HG02642 (cell line): ENCODE measurements around the gene NFATC1.

Source experiments
- ATAC-seq: cut with Tn5 transposase; IDR thresholded peaks from one replicate; pipeline ENCODE4 v1.9.1; 2021; ENCODE audit warnings: mild to moderate bottlenecking; ENCODE audit not compliant: unreplicated experiment, poor library complexity

Gene NFATC1

DNA sequence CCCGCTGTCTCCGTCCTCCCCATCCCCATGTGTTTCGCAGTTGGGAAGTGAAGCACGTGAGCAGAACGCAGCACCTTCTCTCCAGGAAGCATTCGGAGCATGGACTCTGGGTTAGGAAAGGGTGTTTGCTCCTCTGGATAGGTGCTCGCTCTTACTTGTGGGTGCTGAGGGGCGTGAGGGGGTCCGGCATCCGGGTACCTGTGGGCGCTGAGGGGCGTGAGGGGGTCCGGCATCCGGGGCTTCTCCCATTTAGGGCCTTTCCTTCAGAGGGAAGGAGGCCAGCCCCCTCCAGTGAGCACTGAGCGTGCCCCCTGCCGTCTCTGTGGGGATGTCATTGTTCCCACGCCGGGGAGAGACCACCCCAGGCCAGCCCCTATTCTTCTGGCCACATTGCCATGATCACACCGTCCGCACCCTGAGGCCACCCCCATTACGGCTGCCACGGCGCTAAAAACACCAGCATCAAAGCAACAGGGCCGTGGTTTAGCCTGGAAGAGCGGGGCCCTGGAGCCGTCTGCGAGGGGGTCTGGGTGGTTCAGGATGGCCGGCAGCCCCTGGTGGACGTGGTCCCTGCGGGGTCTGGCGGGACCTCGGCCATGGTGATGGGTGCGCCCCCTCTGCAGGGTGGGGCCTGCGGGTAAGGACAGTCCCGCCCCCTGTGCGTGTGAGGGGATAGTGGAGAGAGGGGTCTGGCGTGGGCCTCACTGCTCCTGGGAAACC lies 41.0 kb downstream of the NFATC1 start:
- no peak for ATAC-seq

DNA sequence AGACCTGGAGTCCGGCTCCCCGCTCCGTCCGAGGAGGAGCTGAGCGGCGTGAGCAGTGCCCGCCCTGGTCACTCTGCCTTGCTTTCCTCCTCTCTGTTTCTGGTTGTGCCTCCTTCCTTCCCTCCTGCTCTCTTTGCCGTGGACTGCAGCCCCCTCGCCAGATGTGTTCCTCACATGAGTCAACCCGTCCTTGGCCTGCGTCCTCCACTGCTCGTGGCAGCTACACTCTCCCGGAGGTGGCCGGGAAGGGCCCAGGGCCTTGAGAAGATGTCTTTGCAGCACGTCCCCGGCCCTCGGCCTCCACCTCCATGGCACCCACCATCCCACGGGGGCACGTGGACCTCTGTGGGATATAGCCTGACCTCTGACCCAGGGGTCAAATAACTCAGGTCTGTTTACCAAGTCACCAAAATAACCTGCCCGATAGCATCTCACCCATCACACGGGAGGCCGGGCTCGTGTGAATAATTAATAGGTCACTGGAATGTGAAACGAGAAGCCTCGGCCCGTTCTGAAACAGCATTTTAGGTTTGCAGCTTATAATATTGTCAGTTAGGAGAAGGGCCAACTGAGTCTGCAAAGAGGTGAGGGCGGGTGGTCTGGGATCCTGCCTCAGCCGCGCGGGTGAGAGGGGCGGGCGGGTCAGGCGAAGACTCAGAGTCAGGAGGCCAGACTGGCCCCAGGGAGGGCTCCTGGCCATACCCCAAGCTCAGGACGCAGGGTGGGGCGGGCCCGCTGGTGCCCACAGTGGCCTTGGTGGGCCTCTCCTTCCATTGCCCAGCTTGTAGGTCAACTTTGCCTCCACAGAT lies 42.6 kb downstream of the NFATC1 start:
- ATAC-seq: no peak

DNA sequence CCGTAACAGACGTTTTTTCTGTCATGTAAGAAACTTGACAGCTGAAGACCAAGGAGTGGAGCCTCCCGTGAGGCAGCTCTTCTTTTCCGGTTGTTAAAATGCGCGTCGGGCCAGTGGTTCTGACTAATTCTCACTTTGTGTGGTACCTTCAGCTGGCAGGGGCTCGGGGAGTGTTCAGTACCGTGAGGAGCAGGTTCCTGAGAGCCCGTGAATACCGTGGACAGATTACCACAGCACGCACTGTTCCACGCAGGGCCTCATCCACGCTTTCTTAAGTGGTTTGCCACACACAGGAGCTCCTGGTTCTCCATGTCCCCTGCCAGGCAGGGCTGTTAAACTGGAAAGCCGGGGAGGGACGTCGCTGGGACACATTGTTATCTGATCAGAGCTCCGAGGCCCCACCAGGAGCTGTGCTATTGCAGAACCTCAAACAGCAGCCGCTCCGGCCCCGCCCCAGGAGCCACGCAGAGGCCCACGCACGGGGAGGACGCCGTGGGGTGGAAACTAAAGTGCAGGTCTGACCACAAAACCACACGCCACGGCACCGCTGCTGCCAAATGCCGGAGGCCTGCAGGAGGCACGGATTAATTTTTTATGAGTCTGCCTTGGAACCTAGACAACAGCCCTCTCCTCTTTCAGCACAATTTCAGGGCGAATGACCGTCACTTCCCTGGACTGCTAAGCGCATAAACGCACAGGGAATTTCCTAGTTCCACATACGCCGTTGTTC lies 43.3 kb downstream of the NFATC1 start:
- ATAC-seq: no peak

DNA sequence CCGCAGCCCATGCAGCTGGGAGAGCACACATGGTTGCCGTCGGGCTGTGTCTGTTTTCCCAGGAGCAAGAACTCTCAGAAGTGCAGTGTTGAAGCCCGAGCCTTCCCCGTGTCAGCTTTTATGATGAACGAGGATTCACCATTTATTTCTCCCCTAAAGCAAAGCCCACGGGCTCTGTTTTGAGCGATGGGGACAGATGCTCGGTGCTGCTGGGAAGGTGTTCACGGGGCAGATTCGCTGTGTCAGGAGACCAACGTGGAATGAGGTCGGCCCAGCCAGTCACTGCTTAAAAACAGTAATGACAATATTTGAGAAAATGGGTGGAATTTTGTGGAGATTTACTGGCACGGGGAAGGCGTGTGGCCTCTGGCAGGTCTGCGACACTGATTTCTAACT lies 43.9 kb downstream of the NFATC1 start:
- no peak for ATAC-seq

DNA sequence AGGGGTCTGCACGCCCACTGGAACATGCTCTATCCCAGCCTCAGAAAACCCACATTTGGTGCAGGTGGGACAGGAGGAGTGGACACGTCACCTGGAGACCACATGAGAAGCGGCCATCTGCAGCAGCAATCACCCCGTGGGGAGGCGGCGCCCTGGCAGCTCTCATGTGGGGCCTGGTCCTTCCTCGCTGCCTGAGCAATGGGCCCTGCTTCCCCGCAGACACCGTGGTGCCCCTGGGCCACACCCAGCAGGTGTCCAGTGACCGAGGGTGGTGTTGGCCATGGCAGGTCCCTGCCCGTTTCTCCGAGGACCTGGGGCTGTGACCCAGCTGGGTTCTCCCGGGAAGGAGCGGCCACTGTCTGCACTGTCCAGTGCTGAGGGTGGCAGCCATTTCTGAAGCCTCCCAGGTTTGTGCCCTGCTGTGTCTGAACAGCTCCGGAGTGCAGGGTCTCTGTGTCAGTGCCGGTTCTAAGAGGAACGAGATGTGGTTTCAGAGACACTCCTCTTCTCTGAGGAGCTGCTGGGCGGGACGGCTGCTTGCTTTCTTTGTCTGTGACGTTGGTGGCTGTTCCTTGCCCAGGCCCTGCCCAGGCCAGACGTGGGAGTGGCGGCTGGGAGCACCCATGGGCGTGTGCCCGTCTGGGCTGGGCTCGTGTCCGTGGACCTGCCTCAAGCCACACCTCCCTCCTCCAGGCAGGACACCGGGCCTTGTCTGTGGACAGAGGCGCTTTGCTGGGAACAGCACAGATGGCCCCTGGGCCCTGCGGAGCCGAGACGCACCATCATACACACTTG lies 44.8 kb downstream of the NFATC1 start:
- no peak for ATAC-seq

DNA sequence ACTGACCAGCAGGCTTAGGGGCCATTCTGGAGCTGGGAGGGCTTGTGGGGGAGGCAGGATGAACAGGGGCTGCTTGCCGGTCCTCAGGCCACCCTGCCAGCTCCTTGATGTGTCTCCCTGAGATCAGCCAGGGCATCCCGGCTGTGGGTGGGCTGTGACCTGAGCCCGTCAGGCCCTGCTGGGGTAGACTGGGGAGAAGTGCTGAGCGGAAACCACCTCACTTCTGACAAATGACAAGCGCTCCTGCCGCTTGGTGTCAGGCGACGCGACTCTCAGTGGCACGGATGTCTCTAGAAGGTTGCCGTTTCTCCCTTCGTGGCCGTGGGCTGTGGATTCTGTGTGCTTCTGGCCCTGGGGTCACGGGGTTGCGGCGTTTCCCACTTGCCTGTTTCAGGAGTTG lies 45.7 kb downstream of the NFATC1 start:
- ATAC-seq: no peak

DNA sequence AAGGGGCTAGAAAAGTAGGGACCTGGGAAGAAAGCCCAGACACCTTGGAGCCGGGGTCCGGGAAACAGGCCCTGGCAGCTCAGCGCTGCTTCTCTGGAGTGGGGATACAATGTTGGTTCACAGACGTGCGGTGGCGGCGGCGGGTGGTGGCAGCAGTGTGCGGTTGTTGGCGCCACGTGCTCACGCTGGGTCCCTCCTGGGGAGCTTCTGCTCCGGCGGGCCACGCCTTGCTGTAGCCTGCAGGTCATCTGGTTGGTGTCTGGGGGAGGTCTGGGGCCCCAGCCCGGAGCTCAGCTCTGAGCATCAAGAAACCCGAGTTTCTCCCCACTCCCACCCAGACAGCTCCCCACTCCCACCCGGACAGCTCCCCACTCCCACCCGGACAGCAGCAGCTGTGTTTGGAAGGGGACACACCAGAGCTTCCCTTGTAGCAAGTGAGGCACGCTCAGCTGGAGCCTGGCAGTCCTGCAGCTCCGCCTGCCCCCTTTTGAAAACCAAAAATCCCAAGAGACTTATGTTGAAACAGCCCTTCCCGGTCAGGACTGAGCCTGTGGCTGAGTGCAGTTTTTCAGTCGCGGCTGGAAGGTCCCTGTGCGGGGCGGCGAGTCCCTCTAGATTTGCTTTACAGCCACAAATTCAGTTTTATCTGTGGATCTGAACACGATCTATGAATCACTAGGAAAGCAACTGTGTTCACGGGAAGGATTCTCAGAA lies 46.9 kb downstream of the NFATC1 start:
- ATAC-seq: no peak

DNA sequence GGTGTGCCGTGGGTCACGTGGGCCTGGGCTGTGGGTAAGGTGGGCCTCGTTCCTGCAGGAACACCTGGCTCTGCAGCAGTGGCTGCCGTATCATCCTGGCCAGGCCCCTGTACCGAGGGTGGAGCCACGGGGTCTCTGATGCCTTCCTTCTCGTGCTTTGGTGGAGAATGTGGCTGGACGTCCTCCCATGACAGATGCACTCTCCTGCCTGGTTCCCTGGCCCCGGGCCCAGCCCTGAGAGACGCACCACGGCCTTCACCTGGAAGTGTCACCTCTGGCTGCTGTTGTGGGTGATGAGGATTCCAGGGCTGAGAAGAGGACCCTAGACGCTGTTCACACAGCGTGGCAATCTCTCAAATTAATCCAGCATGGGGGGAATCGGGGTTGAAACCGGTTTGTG lies 49.5 kb downstream of the NFATC1 start:
- ATAC-seq: no peak

DNA sequence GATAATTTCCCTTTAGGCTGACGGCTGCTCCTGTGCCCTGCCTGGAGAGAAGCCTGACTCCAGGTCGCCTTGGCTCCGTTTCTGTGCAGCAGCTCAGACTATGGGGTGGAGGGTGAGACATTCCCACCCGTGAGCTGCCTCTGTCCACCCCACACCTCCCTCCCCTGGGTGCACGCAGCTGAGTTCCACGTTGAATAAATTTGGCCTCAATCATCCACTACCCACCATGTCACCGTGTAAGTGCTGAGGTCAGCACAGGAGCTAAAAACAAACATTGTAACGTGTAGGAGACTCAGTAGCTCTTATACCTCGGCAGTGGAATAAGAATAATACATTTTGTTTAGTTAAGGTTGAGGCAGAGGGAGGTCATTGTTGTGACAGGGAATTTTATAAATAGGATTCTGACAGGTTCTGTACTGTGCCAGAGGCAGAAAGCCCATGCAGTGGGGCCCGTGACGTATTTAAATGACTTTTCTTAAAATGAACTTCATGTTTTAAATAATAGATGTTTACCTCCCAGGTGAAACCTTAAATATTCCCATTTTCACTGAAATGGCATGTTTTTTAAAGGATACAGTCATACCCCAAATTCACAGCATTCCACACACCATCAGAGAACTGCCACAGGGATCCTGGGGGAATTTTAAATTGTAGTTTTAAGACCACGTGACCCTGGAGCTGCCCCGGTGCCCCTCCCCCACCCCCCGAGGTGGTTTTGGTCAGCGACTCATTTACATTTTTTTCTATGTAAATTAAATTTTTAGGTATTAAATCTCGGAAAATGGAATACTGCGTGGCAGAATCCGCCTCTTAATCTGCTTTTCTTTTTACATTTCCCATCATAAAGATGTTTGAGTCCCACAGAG lies 50.2 kb downstream of the NFATC1 start:
- ATAC-seq: no peak

DNA sequence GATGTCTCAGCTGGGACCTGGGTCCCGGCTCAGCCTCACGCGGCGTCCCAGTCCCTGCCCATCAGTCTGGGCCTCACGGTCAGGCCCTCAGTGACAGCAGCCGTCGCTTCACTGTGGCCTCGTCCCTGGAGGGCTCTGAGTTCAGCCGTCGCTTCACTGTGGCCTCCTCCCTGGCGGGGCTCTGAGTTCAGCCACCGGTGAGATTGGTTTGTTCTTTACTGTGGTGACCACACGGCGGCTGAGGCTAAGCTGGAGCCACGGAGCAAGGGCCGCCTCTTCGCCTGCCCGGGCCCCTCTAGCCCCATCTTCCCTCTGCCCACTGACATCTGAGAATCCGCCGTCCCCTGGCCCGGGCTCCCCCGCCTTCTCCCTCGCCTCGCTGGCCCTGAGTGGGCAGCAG lies 51.2 kb downstream of the NFATC1 start:
- no peak for ATAC-seq

DNA sequence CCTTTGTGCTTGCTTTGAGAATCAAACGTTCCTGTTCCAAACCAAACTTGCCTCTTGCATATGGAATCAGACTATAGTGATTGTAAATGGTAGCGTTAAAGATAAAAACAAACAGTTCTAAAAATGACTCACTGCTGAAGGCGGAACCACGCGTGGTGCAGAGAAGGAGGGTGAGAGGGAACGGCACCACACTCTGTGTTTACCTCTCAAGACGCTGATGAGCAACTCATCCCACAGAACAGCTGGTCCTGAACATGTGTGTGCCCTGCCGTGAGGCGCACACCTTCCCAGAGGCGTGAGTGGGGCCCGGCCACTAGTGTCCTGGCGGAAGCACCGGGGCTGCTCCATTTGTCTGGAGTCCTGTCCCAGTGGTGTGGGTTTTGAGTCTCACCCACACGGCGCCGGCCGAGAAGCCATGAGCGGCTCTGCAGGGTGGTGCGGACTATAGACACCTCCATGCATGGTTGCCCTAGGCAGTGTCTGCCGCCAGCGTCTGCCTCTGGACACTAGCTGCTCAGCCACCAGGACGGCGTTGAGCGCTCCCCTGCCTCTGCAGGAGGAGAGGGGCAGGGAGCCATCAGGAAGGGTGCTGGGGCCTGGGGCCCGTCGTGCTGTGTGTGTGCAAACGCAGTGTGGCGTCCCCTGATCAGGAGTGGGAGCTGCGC lies 52.1 kb downstream of the NFATC1 start:
- ATAC-seq: no peak

DNA sequence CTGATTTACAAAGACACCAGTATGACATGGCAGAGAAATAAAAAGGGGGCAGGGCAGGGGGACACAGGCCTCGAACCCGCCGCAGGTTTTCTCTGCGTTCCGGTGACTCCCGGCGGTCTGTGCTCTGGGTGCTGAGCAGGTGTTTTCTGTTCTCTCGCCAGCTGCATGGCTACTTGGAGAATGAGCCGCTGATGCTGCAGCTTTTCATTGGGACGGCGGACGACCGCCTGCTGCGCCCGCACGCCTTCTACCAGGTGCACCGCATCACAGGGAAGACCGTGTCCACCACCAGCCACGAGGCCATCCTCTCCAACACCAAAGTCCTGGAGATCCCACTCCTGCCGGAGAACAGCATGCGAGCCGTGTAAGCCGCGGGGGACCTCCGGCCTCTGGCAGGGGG lies 52.9 kb downstream of the NFATC1 start:
- no peak for ATAC-seq

DNA sequence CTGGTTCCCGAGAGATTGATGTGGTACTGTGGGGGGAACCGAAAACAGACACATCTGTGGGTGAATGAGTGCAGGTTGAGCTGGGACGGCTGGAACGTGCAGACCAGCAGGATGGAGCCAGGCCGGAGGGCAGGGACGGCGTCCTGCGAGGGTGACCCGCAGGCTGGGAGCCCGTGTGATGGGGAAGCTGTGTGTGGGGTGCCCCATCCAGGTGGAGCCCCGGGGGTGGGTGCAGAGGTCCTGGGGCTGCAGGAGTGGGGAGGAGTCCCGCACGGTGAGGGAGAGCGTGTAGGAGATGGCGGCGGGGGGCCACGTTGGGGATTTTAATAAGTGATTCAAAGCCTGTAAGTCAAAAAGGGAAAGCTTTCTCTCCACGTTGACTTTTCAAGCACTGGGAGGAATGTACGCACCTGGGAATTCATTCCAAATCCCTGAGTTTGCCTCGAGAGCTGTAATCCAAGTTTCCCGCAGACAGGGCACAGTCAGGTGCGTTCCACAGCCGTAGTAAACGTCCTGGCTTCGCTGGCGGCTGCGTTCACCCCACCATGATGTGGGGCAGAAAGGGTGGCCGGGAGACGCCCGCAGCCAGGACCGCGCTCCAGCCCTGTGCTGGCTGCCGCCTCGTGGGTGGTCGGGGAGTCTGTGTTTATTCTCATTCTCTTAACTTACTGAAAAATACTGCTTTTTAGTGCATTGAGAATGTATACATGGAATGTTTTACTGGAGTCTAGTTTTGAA lies 54.0 kb downstream of the NFATC1 start:
- ATAC-seq: no peak

DNA sequence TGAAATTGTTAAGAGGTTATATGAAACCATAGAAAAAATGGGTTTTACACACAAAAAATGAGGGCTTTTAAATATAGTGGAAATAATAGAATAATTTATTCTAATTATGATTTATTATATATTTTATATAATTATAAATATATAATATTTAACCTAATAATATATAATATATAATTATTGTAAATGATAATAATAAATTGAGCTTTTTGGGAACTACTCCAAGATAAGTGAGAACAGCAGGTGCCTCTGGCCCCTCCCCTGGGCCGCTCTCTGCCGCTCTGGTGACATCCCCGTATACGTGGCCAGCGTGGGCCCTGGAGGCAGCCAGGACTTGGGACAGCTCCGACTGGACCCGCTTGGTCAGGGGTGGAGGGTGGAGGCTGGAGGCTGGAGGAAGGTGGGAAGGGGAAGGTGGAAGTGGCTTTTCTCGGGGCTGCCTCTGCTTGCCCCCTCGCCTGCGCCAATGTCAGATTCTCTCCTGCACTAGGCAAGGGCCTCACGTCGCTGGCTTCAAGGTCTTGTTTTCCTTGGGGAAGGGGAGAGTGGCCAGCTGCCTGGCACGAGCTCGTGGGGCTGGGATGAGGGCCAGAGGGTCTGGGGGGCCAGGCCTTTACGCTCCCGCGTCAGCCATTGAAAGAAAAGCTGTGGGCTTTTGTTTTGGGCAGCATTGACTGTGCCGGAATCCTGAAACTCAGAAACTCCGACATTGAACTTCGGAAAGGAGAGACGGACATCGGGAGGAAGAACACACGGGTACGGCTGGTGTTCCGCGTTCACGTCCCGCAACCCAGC lies 54.8 kb downstream of the NFATC1 start:
- ATAC-seq: no peak

DNA sequence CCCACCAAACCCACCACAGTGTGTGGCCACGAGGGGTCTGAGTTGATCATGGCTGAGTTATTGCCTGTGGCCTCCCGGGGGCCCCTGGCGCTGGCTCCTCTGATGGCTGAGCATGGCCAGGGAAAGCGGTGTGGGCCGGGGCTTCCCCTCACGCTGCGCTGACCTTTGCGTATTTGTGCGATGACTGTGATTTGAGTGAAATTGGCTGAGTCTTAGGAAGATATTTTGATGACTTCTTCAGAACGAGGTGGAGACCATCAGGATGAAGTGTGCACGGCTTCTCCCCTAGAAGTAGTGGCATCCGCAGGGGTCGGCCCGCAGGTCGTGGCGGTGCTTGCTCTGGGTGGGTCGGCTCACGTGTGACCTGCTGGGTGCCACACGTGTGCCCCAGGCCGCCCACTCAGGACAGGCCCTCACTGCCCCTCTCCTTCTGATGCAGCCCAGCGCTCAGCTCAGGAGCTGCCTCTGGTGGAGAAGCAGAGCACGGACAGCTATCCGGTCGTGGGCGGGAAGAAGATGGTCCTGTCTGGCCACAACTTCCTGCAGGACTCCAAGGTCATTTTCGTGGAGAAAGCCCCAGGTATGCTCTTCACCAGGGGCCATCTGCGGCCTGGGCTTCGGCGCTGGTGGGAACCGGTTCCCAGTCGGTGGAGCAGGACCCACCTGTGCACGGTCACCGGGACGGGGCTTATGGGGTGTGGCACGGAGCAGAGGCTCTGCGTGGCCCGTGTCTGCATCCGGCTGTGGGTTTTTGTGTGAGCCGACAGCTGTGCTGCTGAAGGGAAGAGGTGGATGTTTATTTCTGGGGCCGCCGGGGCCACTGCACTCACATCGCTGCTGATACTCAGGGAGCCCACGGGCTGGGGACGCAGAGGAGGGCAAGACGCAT lies 55.8 kb downstream of the NFATC1 start:
- ATAC-seq: no peak
